B cell (primary cell): Measurements from ENCODE around the gene TAS2R40. TPM values are rescaled to one million over a fixed set of nuclear protein-coding genes. Genes with fewer than 3 reads are reported as not detected.

Experiments
- ATAC-seq: fragments of 200-7000 bp; cut with Tn5 transposase; one replicate; pipeline ENCODE4 v1.10.0; 2021; ENCODE audit warnings: low read depth, mild to moderate bottlenecking, moderate number of reproducible peaks, moderate library complexity
- CTCF ChIA-PET: fragments of 350-600 bp; sonication (Branson Sonifier 250); formaldehyde crosslinking; loops from one replicate; lab custom pipeline; 2021; ENCODE audit warnings: antibody characterized with exemption, inconsistent platforms; lab: Charles Lee
- POLR2A ChIA-PET: fragments of 350-600 bp; sonication (Branson Sonifier 250); formaldehyde crosslinking; loops from one replicate; lab custom pipeline; 2021; ENCODE audit warnings: antibody characterized with exemption; lab: Charles Lee
- DNase-seq: peaks from one replicate; pipeline ENCODE4 v3.0.0; 2013
- H2AFZ ChIP-seq: 2 replicates; pipeline ENCODE4 v1.6.1; 2012; ENCODE audit warnings: mild to moderate bottlenecking, low read depth, low read length; ENCODE audit not compliant: insufficient read depth, poor library complexity, severe bottlenecking
- H3K27ac ChIP-seq, 2 donors: 1 replicate in 1 of 2; 2 replicates in 1 of 2; pipeline ENCODE4 v1.5.1; 2012 to 2013; ENCODE audit warnings: low read length in 2 of 2, mild to moderate bottlenecking in 2 of 2, moderate library complexity in 1 of 2
- H3K27me3 ChIP-seq, 4 experiments: fragments of 200-600 bp in 1 of 4; sonication (generic) in 1 of 4; replicated peaks in 1 of 4; 1 replicate in 2 of 4; 2 replicates in 2 of 4; pipeline versions ENCODE4 v1.6.1 to v1.7.0; 2013 to 2016; ENCODE audit warnings: low read length in 3 of 4, mild to moderate bottlenecking in 2 of 4, mixed read lengths in 1 of 4, moderate library complexity in 1 of 4; ENCODE audit not compliant: insufficient read depth in 4 of 4, control insufficient read depth in 3 of 4; ENCODE audit errors: control extremely low read depth in 1 of 4
- H3K36me3 ChIP-seq, 2 experiments: replicated peaks in 1 of 2; 1 replicate in 1 of 2; 2 replicates in 1 of 2; pipeline versions ENCODE4 v1.6.1 to v1.7.1; 2013; ENCODE audit warnings: low read length in 1 of 2; ENCODE audit not compliant: insufficient read depth in 2 of 2, control insufficient read depth in 1 of 2; ENCODE audit errors: control extremely low read depth in 1 of 2, extremely low read depth in 1 of 2
- H3K4me1 ChIP-seq, 2 donors: fragments of 200-600 bp in 1 of 2; sonication (generic) in 1 of 2; 1 replicate in 1 of 2; 2 replicates in 1 of 2; pipeline versions ENCODE4 v1.5.1 to v1.6.1; 2013 to 2017; ENCODE audit warnings: low read length in 2 of 2; ENCODE audit not compliant: control insufficient read depth in 2 of 2, insufficient read depth in 2 of 2
- H3K4me2 ChIP-seq: replicated peaks from 2 replicates; pipeline ENCODE3; 2012; ENCODE audit warnings: mild to moderate bottlenecking, low read depth, low read length; ENCODE audit not compliant: poor library complexity, severe bottlenecking
- H3K4me3 ChIP-seq, 5 experiments: fragments of 200-600 bp in 1 of 5; sonication (generic) in 1 of 5; 1 replicate in 3 of 5; 2 replicates in 2 of 5; pipeline versions ENCODE4 v1.5.1 to v1.7.0; 2011 to 2016; ENCODE audit warnings: low read length in 4 of 5, mild to moderate bottlenecking in 4 of 5, low read depth in 2 of 5, control low read depth in 1 of 5, moderate library complexity in 1 of 5; ENCODE audit not compliant: insufficient read depth in 1 of 5; ENCODE audit errors: control extremely low read depth in 1 of 5, extremely low read depth in 1 of 5
- H3K79me2 ChIP-seq: fragments of 200-600 bp; sonication (generic); one replicate; pipeline ENCODE4 v1.6.0; 2016; ENCODE audit warnings: low read length; ENCODE audit not compliant: control insufficient read depth, insufficient read depth
- H3K9ac ChIP-seq: fragments of 200-600 bp; sonication (generic); 2 replicates; pipeline ENCODE4 v1.6.1; 2017; ENCODE audit warnings: mild to moderate bottlenecking, low read length, moderate library complexity
- H3K9me3 ChIP-seq, 3 donors: one replicate each; pipeline versions ENCODE4 v1.6.1 to v1.7.1; 2013; ENCODE audit warnings: low read length in 2 of 3; ENCODE audit not compliant: control insufficient read depth in 2 of 3, insufficient read depth in 1 of 3; ENCODE audit errors: control extremely low read depth in 1 of 3
- H4K20me1 ChIP-seq: 2 replicates; pipeline ENCODE4 v1.6.0; 2012; ENCODE audit warnings: mild to moderate bottlenecking, low read length; ENCODE audit not compliant: insufficient read depth, control insufficient read depth, poor library complexity, severe bottlenecking
- H3K27ac Mint-ChIP-seq: one replicate; pipeline ENCODE4 v1.8.0; 2021; ENCODE audit warnings: mixed read lengths
- H3K27me3 Mint-ChIP-seq: one replicate; pipeline ENCODE4 v1.8.0; 2021; ENCODE audit warnings: mixed read lengths
- H3K4me1 Mint-ChIP-seq: one replicate; pipeline ENCODE4 v1.8.0; 2021; ENCODE audit warnings: mixed read lengths
- H3K4me3 Mint-ChIP-seq: one replicate; pipeline ENCODE4 v1.8.0; 2021; ENCODE audit warnings: mixed read lengths
- H3K9me3 Mint-ChIP-seq: one replicate; pipeline ENCODE4 v1.8.0; 2022; ENCODE audit warnings: mixed read lengths; ENCODE audit not compliant: insufficient read depth
- EZH2 ChIP-seq: IDR thresholded peaks from 2 replicates; pipeline ENCODE4 v1.6.1; 2012; ENCODE audit warnings: borderline replicate concordance, low read depth, mild to moderate bottlenecking, moderate library complexity, low read length; ENCODE audit not compliant: insufficient read depth, poor library complexity, severe bottlenecking
- WGBS: methylation state at CpG from one replicate; pipeline ENCODE4 v1.1.5; 2013; ENCODE audit warnings: missing lambda C conversion rate; ENCODE audit not compliant: insufficient coverage; 5-methylcytosine and 5-hydroxymethylcytosine counted together
- intact Hi-C: fragments of 100-400 bp; cut with micrococcal nuclease; formaldehyde crosslinking; loops from one replicate; pipeline ENCODE4 v1.10.0; 2022
- polyA plus RNA-seq: library from polyadenylated mRNA; depleted of rRNA; stranded (reverse); fragments of >200 nt; gene quantifications from 2 replicates; pipeline ENCODE4 v1.2.3, GENCODE V29; 2012
- total RNA-seq, 2 donors: library from RNA; stranded (reverse); fragments of 120-200 nt in 1 of 2; gene quantifications; 1 replicate in 1 of 2; 2 replicates in 1 of 2; pipeline versions ENCODE4 v1.2.3 to v1.2.4, GENCODE V29; 2013 to 2022
- TF ChIP-seq, protein P1 (sequence below): fragments of 200-600 bp; IDR thresholded peaks from one replicate; pipeline ENCODE4 v1.8.0; 2022; ENCODE audit warnings: antibody characterized with exemption, mild to moderate bottlenecking

Gene TAS2R40
- total and polyA plus RNA-seq, 2 donors (not counting 1 experiment from before 2014, with no cell fraction given) = not detected

GRCh38 chr7:143193880-143194279 lies 28.0 kb upstream of the TAS2R40 start:
- no peaks in the 10 kb centered on the region for H3K36me3 ChIP-seq
- no peaks in the 10 kb centered on the region for H3K27me3 ChIP-seq
- no peaks in the 10 kb centered on the region for H3K4me1 ChIP-seq
- no peaks in the 10 kb centered on the region for H4K20me1 ChIP-seq
- no peak for ATAC-seq
- ChIA-PET POLR2A (no interaction called here), CTCF (no interaction called here)
- WGBS = no CpG with 5 or more reads among the region's 2 CpGs
- H3K27ac Mint-ChIP-seq = no peak overlapping the region
- H3K9ac ChIP-seq = no peak overlapping the region
- no peak for DNase-seq
- no peaks in the 10 kb centered on the region for H3K27me3 Mint-ChIP-seq
- no peaks in the 10 kb centered on the region for H3K4me1 Mint-ChIP-seq
- no peak overlapping the region for H3K27ac ChIP-seq
- TF ChIP-seq EZH2 = no peak
- TF ChIP-seq, protein P1, sequence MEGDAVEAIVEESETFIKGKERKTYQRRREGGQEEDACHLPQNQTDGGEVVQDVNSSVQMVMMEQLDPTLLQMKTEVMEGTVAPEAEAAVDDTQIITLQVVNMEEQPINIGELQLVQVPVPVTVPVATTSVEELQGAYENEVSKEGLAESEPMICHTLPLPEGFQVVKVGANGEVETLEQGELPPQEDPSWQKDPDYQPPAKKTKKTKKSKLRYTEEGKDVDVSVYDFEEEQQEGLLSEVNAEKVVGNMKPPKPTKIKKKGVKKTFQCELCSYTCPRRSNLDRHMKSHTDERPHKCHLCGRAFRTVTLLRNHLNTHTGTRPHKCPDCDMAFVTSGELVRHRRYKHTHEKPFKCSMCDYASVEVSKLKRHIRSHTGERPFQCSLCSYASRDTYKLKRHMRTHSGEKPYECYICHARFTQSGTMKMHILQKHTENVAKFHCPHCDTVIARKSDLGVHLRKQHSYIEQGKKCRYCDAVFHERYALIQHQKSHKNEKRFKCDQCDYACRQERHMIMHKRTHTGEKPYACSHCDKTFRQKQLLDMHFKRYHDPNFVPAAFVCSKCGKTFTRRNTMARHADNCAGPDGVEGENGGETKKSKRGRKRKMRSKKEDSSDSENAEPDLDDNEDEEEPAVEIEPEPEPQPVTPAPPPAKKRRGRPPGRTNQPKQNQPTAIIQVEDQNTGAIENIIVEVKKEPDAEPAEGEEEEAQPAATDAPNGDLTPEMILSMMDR = no peak
- no peak overlapping the region for H3K4me2 ChIP-seq
- H3K79me2 ChIP-seq = no peaks in the 10 kb centered on the region
- H3K4me3 Mint-ChIP-seq = no peak overlapping the region
- no peaks in the 10 kb centered on the region for H3K9me3 Mint-ChIP-seq
- H3K4me3 ChIP-seq = no peak overlapping the region
- no peak overlapping the region for H2AFZ ChIP-seq
- intact Hi-C loops = no loop called here
- H3K9me3 ChIP-seq = peaks cover 0 to 3% (median 0%) of the 10 kb centered on the region in 3 donors

- Mint-ChIP-seq H3K27ac (no peak overlapping the region), H3K9me3 (no peaks in the 10 kb centered on the region), H3K4me1 (peaks cover 5% of the 10 kb centered on the region), H3K4me3 (no peak overlapping the region), H3K27me3 (no peaks in the 10 kb centered on the region)
- Histone ChIP-seq H3K79me2 (no peaks in the 10 kb centered on the region), H3K9ac (no peak overlapping the region), H2AFZ (no peak overlapping the region), H3K4me1 (peaks cover 0 to under 1% of the 10 kb centered on the region in 2 donors), H3K9me3 (peaks cover 0 to 3% (median 0%) of the 10 kb centered on the region in 3 donors), H4K20me1 (no peaks in the 10 kb centered on the region), H3K27me3 (no peaks in the 10 kb centered on the region), H3K27ac (no peak overlapping the region), H3K4me3 (no peak overlapping the region), H3K4me2 (no peak overlapping the region), H3K36me3 (no peaks in the 10 kb centered on the region)
- DNase-seq (no peak), ATAC-seq (no peak)
- no CpG with 5 or more reads among the region's 4 CpGs for WGBS
- ChIA-PET POLR2A (no interaction called here), CTCF (interaction anchor here (0.7 kb wide), 1 partner anchor 416 kb away, joined by 4 read pairs; no protein-coding TSS in a partner anchor)
- no peak for TF ChIP-seq EZH2
- TF ChIP-seq, protein P1 = no peak
- intact Hi-C loops = no loop called here
Measured at GRCh38 chr7:143199040-143199439, 22.8 kb upstream of the TAS2R40 start.
